ENCODE data around the gene DCLK3. TPM values are rescaled to one million over a fixed set of nuclear protein-coding genes. Genes with fewer than 3 reads are reported as not detected.

DCLK3 gene
- total RNA-seq, 1 experiment from 2014 or later = not detected

DNA sequence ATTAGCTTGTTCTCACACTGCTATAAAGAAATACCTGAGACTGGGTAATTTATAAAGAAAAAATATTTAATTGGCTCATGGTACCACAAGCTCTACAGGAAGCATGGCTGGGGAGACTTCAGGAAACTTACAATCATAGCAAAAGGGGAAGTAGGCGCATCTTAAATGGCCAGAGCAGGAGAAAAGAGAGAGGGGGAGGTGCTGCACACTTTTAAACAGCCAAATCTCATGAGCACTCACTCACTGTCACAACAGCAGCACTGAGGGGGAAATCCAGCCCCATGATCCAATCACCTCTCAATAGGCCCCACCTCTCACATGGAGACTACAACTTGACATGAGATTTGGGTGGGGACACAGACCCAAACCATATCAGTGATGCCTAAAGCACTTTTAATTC lies 82.5 kb downstream of the DCLK3 start:
- DNase-seq (ENCODE audit: low spot score) = no peak
- in situ Hi-C loops (cut with HindIII; ENCODE audit: low sequenced_read_pairs) = no loop called here

DNA sequence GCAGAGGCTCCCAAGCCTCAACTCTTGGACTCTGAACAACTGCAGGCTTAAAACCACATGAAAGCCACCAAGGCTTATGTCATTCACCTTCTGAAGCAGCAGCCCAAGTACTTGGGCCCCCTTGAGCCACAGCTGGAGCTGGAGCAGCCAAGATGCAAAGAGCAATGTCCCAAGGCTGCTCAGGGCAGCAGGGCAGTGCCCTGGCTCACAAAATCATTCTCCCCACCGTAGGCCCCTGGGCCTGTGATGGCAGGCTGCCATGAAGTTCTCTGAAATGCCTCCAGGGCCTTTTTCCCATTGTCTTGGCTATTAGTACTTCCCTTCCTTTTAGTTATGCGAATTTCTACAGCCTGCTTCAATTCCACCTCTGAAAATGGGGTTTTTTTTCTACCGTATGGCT lies 83.4 kb downstream of the DCLK3 start:
- in situ Hi-C loops (cut with HindIII; ENCODE audit: low sequenced_read_pairs) = no loop called here
- no peak for DNase-seq (ENCODE audit: low spot score)

DNA sequence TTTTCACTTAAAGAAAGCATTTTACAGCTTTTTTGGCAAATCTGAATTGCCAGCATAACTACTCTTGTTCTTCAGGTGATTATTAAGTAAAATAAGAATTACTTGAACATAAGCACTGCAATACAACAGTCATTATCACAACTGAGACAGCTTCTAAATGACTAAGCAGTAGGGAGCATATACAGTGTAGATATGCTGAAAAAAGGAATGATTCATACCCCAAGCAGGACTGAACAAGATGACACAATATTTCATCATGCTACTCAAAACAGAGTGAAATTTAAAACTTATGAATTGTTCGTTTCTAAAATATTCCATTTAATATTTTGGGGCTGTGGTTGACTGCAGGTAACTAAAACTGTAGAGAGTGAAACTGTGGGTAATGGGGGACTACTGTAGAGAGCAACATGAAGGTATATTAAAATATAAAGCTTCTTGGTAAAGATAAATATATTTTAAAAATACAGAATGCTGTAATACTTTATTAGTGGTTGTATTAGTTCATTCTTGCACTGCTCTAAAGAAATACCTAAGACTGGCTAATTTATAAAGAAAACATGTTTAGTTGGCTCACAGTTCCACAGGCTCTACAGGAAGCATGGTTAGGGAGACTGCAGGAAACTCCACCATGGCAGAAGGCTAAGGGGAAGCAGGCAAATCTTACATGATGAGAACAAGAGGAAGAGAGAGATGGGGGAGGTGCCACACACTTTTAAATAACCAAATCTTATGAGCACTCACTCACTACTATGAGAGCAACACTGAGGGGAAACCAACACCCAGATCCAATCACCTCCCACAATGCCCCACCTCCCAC lies 84.8 kb downstream of the DCLK3 start:
- DNase-seq (ENCODE audit: low spot score) = no peak
- in situ Hi-C loops (cut with HindIII; ENCODE audit: low sequenced_read_pairs) = no loop called here

DNA sequence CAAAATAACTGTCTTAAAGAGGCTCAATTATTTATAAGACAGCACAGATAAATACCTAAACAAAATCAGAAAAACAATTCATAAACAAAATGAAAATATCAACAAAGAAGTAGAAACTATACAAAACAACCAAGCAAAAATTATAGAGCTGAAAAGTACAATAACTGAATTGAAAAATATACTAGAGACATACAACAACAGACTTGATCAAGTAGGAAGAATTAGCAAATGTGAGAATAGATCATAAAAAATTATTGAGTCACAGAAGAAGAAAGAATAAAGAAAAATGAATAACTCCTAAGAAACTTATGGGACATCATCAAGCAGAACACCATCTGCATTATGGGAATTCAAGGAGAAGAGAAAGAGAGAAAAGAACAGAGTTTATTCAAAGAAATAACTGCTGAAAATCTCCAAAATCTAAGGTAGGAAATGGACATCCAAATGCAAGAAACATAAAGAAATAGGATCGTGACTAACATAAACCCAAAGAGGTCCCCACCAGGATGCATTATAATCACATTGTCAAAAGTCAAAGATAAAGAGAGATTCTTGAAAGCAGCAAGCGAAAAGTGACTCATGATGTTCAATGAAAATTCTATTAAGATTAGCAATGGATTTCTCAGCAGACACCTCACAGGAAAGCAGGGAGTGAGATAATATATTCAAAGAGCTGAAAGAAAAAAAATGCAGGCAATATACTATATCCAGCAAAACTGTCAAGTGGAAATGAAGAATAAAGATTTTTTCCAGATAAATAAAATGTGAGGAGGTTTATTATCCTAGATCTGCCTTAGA lies 85.9 kb downstream of the DCLK3 start:
- no peak for DNase-seq (ENCODE audit: low spot score)
- in situ Hi-C loops (cut with HindIII; ENCODE audit: low sequenced_read_pairs) = no loop called here

DNA sequence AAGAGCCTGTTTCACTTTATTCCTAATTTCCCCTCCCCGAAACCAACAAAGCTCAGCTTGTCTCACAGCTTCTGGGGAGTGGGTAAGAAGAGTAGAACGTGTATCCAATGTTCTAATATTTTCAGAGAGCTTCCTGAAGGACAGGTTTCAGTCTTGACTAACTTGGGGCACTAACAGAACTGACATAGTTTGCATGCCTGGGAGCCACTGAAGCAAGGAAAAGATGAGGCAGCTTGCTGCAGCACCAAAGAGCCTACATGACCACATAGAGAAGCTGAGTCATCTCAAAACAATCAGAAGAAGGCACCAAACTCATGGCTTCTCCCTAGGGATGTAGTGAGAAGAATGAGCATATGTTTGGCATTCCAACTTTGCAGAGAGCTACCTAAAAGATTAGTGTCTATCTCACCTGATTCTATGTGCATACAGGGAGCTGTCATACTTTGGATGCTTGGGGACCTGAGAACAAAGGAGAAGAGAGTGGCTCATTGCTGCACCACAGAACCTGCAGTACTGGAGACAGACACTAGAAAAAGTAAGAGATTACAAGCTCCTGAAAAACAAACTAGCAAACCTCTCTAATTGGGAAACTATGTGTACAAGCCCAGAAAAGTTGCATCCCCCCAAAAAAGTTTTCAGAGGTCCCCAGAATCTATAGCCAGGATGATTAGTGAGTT lies 86.9 kb downstream of the DCLK3 start:
- in situ Hi-C loops (cut with HindIII; ENCODE audit: low sequenced_read_pairs) = no loop called here

DNA sequence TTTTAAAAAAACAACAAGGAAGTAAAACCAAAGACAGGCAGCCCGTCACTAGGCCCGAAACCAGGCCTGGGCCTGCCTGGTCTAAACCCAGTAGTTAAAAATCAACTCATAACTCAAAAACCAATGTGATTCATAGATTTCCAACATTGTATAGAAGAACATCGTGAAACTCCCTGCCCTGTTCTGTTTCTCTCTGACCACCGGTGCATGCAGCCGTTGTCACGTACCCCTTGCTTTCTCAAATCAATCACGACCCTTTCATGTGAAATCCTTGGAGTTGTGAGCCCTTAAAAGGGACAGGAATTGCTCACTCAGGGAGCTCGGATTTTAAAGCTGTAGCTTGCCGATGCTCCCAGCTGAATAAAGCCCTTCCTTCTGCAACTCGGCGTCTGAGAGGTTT lies 89.5 kb downstream of the DCLK3 start:
- DNase-seq (ENCODE audit: low spot score) = no peak
- in situ Hi-C loops (cut with HindIII; ENCODE audit: low sequenced_read_pairs) = no loop called here

More for the DNA sequence above, 86.9 kb downstream of the DCLK3 start:
- no peak for DNase-seq (ENCODE audit: low spot score)

DNA sequence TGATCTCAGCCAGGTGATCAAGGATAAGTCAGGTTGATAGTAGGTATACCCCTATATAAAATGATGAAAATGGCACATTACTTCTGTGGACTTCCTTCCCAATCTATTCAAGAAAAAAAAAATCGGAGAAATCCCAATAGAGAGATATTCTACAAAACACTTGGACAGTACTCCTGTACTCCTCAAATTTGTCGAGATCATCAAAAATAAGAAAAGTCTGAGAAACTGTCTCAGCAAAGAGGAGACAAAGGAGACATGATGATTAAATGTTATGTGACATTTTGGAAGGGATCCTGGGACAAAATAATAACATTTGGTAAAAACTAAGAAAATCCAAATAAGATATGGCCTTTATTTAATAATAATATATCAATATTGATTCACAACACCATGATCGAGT lies 94.6 kb downstream of the DCLK3 start:
- in situ Hi-C loops (cut with HindIII; ENCODE audit: low sequenced_read_pairs) = no loop called here
- DNase-seq (ENCODE audit: low spot score) = no peak

DNA sequence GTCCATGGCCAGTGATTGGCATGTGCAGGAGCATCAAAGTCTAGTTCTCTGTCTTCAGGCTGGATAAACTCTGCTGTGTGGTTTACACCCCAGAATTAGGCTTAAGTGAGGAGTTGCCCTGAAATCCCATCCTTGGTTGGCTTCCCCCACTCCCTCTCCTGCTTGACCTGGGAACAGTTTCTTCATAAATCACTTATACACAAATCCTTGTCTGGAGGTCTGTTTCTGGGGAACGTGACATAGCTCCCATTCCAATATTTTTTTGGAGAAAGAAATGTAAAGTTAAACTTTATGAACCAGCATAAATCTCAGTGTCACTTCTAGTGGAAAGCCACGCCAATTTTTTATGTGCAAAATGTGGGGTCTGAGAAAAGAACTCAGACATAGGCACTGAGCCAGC lies 98.2 kb downstream of the DCLK3 start:
- no peak for DNase-seq (ENCODE audit: low spot score)
- in situ Hi-C loops (cut with HindIII; ENCODE audit: low sequenced_read_pairs) = no loop called here

DNA sequence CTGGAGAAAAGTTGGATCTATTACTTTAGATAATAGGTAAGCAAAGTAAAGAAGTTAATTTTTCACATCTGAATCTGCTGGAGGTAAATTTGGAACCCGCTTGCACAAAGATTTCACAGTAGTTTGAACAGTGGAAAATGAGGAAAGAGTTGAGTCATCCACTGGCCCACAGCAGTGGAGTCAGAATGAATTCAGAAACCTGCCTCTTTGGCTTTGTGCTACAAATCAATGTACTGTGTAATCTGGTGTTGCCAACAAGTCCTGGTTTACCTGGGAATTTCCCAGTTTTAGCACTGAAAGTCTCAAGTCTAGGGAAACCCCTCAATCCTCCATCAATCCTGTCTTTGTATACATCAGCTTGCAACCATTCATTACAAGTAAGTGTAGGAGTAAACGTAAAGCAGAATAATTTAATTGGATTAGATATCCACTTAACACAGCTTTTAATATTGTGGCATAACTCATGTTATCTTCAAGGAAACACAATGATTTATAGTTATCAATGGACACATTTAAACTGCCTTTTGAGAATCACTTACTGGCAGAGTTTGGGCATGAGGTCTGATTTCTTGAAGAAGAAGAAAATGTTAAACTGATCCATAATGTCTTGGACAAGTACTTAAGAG lies 100.6 kb downstream of the DCLK3 start:
- no peak for DNase-seq (ENCODE audit: low spot score)
- in situ Hi-C loops (cut with HindIII; ENCODE audit: low sequenced_read_pairs) = no loop called here

DNA sequence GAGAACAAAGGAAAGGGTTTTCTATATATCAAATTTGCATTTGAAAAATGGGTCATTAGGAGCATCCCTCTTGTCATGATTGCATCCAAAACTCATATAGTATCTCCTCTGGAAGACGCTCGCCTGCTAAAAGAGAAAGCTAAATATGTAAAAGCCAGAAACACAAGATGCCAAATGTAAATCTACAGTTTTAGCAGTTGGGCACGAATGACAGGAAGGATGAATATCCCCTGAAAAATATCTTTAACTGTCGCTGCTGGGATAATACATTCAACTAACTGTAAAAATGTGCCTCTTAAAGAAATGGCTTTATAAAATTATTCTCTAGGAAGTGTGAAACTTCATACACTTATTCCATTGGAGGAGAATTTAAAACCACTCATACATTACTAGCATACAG lies 101.7 kb downstream of the DCLK3 start:
- in situ Hi-C loops (cut with HindIII; ENCODE audit: low sequenced_read_pairs) = no loop called here
- no peak for DNase-seq (ENCODE audit: low spot score)

Other genes starting within 250 kb of the DCLK3 start
- 0.18 and 0.44 TPM in 2 replicates for gene TRANK1, start 180.5 kb upstream of the DCLK3 start, total RNA-seq (2014; rRNA removed; shearing (Covaris generic))
- gene EPM2AIP1, start 228.6 kb upstream of the DCLK3 start, total RNA-seq (2014; rRNA removed; shearing (Covaris generic)) = 11.4 and 14.7 TPM in 2 replicates
- gene MLH1, start 229.0 kb upstream of the DCLK3 start, total RNA-seq (2014; rRNA removed; shearing (Covaris generic)) = 82.5 and 84.7 TPM in 2 replicates

Measured in G401 (cell line).